GM12801 (cell line): ENCODE data around the gene LAIR2.

Experiments
- CTCF ChIP-seq: IDR thresholded peaks from one replicate; pipeline ENCODE4 v1.5.1; 2011; ENCODE audit warnings: control low read depth; ENCODE audit not compliant: insufficient read length; ENCODE audit errors: extremely low read depth

LAIR2 gene

DNA sequence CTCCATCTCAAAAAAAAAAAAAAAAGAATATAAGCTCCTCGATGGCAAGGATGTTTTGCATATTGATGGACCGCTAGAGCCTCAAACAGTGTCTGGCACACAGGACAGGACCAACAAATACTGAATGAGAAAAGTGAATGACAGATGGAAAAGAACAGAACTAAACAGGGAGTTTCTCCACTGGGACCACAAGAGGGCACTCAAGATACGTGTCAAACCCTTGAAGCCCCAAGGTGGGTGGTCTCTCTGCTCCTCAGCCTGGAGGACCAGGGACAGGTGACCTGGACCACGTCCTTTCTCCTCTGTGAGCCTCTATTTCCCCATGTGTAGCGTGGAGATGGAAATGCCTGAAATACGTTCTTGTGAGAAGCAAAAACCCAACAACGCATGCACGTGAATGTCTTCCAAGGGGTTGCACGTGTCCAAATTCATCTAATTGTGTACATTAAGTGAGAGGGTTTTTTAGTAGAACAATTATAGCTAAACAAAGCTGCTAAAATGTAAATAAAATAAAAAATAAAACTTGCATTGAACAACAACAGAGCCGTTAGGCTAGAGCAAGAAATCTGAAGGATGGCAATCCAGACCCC is 23.9 kb upstream of the LAIR2 start:
- TF ChIP-seq CTCF = no peak

DNA sequence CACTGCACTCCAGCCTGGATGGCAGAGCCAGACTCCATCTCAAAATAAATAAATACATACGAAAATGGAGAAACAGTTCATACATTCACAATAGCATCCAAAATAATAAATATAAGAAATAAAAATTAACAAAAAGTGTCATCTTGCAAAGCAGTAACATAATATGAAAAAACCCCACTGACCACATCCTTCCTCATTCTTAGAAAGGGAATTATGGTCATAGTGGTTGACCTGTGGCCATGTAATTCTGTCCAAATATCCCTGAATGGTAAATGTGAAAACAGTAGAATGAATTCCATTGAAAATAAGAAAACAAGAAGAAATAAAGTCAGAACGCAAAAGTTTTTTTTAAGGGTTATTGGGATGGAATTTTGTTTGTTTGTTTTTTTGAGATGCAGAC is 22.6 kb upstream of the LAIR2 start:
- no peak for TF ChIP-seq CTCF

- TF ChIP-seq CTCF = no peak
These were observed 21.2 kb upstream of the LAIR2 start for GRCh38 chr19:54481326-54481930.

DNA sequence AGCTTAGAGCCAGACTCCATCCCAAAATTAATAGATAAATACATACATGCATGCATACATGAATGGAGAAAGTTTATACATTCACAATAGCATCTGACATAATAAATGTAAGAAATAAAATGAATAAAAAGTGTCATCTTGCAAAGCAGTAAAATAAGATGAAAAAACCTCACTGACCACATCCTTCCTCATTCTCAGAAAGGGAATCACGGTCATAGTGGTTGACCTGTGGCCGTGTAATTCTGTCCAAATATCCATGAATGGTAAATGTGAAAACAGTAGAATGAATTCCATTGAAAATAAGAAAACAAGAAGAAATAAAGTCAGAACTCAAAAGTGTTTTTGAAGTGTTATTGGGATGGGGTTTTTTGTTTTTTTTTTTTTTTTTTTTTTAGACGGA is 19.7 kb upstream of the LAIR2 start:
- TF ChIP-seq CTCF = no peak

- no peak for TF ChIP-seq CTCF
These were observed 18.2 kb upstream of the LAIR2 start for GRCh38 chr19:54484451-54484850.

GRCh38 chr19:54485851-54486250 is 16.8 kb upstream of the LAIR2 start:
- no peak for TF ChIP-seq CTCF

DNA sequence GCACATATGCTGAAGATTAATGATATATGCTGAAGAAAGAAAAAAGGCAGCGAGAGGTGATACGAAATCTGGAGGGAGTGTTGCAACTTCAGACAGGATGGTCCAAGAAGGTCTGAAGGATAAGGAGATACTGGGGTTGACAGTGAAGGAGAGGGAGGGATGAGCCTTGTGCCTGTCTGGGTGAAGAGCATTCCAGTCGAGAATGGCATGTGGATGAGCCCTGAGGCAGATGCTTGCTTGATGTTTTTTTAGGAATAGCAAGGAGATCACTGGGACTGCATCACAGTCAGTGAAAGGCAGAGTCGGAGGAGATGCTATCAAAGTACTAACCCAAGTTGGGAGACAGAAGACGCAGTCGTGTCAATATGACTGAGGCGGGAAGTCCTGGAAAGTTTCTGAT is 13.3 kb upstream of the LAIR2 start:
- no peak for TF ChIP-seq CTCF
